T-helper 9 cell (primary cell): Measurements from ENCODE around the gene CLMN.

Experiments used
- DNase-seq: peaks from one replicate; pipeline ENCODE4 v3.0.0-alpha.2; 2020

CLMN gene

GRCh38 chr14:95301527-95302187, 18.1 kb downstream of the CLMN start:
- no peak for DNase-seq

DNA sequence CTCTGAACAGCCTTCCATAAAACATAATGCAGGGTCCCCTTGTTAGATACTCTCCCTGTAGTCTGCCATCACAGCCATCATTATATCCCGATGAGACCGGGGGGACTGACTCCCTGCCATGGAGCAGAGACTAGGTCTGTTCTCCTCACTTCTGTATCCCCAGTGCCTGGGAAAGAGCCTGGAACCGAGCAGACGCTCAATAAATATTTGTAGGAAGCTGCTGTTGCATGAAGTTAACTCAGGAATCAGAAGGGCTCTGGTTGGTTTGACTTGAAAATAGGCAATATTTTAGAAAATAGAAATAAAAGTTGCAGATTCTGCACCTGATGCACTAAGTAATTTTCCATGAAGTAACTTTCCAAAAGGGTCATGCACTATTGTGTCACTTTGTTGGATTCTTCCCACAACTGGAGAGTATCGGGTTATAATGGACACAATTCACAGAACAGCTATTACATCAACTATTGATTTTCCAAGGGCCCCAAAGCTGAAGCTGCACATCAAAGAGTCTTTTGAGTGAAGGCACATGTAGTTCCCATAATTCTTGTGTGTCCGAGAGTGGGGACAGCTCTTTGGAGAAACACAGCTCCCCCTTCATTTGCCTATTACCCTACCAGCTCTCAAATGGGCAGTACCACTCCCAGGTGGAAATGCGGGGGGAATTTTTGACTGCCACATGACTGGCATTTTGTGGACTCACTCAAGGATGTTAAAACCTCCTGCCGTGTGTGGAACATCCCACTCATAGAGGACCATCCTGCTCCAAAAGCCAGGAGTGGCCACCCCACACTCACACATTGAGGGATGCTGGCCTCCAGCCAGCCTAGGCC, 18.8 kb downstream of the CLMN start:
- no peak for DNase-seq

DNA sequence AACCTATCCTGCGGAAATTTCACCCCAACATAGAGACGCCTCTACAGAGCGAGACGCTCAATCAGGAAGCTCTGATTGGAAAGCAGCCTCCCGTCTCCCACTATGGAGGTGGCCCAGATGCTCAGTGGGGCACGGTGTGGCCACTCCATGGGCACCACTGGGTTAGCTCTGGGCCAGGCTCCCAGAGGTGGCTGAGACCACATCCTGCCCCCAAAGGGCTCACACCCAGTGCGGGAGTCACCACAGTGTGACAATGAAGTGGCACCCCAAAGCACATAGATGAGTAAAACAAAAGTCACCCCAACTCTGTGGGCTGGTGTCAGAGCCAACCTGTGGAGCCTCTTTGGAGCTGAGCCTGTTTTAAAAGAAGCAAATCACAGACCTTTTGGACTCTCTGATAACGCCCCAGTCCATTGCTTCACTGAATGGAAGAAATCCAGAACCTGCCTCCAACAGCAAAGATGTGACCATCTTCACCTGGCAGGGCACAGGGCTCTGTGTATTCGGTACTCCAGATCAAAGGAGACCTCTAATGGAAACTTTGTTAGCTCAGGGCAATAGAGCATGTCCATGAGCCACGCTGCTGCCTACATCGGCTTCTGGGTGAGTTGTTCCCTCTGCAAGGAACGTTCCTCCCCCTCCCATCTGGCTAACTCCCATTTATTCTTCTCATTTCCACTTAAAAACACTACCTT, 19.6 kb downstream of the CLMN start:
- no peak for DNase-seq

- DNase-seq, result no peak
These were observed 20.4 kb downstream of the CLMN start for GRCh38 chr14:95299271-95299670.

DNA sequence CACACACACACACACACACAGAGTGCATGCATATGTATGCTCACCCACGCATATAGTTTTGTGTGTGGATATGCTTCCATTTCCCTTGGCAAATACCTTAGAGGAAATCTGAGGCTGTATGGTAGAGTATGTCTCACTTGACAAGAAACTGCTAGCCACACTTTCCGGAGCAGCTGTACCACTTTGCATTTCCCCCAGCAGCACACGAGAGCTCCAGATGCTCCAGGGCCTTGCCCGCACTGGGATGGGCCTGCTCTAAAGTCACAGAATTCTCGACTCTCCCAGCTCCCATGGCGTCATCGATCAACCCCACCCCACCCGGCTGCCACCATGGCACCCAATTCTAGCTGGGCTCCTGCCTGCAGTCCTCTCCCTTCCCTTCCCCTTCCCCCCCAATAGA, 21.9 kb downstream of the CLMN start:
- no peak for DNase-seq

GRCh38 chr14:95296966-95297365, 22.7 kb downstream of the CLMN start:
- DNase-seq, result no peak

DNA sequence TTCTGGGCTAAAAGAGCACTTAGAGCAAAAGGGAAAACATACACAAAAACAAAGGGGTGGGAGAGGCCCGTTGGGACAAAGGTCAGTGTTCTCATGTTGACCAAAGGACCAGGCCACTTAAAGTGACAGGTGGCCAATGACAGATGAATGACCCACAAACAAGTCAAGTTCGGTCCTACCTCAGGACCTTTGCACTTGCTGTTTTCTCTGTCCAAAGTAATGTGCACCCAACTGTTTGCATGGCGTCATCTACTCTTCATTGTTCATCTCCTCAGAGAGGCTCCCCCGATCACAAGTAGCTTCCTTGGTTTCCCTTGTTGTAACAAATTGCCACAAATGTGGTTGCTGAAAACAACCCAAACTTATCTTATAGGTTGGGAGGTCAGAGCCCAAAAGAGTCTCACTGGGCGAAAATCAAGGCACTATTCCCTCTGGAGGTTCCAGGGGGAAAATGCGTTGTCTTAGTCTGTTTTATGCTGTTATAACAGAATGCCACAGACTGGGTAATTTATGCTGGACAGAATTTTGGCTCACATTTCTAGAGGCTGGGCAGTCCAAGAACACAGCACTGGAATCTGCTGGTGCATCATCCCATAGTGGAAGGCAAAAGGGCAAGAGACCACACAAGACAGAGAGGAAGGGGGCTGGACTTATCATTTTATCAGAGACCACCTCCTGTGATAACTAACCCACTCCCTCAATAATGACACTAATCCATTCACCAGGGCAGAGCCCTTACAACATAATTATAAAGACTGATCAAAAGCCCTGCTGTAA, 23.9 kb downstream of the CLMN start:
- no peak for DNase-seq

DNA sequence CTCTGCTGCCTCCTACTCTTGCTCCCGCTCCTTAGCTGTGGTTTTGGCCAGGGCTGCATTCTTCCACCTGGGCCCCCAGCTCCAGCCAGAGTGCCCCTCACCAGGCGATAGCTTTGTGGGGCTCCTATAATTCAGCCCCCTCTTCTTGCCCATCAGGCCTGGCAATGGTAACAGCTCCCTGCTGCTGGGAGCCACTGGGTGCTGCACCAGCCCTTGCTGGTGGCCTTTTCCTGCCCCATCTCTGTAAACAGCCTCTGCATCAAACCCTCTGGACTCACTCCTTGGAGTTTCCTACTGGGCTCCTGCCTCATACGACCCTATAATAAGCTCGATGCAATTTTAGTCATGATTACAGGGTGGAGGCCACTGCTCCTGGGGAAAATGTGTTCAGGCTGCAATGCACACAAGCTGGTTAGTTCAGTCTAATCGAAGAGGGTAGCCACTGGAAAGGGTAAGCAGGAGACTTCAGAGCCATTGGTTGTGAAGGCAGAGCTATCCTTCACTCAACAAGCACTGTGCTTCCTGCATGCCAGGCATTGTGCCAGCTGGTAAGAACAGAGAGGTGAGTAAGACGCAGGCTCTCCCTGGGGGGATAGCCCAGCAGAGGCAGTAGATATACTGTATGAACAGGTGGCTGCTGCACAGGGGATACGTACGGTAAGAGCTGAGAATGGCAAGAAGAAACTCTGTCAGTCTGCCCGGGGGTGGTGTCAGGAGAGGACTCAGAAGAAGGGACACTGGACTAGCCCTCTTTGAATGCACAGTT, 24.7 kb downstream of the CLMN start:
- DNase-seq, result no peak

- DNase-seq, result no peak
These were observed 25.4 kb downstream of the CLMN start for GRCh38 chr14:95294320-95294719.

DNA sequence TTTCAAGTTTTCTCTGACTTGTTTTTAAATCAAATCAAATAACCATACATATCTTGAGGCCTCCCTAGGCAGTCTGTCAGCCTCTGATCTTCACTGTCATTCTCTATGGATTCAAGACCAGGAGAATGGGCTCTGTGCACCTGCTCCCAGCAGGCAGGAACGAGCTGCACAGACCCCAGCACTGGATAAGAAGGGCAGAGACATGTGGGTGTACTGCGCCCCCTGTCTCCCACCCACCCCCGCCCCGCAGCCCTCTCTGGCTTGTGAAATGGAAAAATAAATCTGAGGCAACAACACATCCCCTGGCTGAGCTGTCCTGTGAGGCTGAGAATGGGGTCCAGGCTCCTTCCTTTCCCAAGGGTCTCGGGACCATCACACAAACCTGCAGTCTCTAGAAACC, 26.3 kb downstream of the CLMN start:
- DNase-seq, result no peak

GRCh38 chr14:95292660-95293425, 26.9 kb downstream of the CLMN start:
- no peak for DNase-seq

DNA sequence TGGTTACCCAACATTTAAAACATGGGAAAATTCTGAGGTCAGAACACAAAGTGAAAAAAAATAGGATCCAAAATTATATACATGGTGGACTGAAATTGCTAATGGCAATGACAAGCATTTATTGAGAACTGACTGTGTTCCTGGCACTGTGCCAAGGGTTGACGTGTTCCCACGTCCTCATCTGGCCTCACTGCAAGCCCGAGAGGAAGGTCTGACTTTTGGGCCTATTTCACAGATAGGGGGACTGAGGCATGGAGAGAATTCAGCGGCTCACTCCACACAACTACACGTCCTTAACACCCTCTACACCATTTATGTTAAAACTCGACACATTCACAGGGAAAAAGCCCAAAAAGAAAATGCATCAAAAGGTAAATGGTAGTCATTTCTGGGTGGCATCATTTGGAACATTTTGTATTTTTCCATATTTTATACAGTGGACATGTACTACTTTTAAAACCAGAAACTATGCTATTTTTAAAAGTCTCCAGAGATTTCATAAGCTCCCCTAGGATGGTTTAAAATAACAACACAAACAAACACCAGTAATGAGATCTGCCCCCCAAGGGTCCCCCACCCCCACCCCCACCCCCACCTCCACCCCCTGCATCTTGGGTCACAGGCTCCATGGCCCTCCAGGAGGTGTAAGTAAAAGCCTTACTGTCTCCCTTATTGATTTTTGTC, 27.7 kb downstream of the CLMN start:
- DNase-seq, result no peak

DNA sequence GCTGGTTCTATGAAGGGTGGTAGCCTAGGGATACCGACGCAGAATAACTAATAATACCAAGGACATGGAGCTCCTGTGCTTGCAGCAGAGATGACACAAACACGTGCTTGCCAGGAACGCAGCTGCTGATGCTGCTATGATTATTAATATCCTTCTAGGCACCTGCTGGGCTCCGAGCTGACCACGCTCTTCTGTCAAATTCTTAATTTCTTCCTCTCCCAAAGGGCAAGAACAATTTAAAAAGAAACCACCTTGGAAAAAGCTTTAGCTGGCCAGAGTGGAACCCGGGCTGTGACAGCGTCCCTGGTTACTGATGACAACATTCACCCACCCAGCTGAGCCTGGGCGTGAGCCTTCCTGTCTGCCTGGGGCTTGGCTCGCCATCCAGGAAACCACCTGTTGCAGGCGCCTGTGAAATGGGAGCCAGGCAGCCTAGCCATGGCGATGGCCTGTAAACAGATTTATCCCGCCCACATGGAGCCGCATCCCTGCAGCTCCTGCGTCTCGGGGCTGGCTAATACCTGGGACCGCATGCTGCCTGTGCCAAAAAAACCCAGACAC, 28.8 kb downstream of the CLMN start:
- no peak for DNase-seq

DNA sequence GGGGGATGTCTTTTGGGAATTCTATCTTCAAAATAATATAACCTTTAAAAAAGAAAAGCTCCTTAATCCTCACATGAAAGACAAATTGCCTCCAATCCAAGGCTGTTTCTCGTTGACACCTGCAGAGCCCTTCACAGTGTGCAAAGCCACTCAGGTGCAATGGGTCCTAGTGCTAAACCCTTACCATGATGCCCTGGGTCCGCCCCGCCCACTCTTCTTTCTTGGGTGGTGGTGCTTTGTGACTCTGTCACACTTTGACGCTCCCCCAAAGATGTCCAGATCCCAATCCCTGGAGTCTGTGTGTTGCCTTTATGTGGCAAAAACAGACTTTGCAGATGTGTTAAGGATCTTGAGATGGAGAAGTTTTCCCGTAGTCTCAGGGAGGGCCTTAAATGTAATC, 29.7 kb downstream of the CLMN start:
- DNase-seq, result no peak

DNA sequence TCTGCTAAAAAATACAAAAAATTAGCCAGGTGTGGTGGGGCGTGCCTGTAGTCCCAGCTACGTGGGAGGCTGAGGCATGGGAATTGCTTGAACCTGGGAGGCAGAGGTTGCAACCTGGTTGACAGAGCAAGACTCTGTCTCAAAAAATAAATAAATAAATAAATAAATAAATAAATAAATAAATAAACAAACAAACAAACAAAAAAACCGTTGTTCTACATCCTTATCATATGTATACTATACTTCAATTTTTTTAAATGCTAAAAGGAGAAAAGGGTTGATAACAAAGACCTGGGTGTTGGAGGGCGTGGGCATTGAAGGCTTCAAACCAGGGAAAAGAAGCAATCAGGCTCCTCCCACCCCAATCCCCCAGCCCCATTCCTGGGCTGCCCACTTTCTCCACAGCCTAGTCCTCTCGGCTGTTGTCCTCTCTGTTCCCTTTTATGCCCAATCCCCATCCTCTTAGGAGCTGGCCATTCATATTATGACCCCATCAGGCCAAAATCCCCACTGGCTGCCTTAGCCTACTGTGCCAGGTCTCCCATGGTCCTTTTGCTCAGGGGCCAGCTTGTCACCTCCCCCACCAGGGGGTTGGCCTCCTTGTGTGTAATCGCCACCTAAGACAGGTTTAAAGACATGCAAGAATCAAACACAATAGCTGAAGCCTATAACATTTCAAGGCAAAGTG, 30.2 kb downstream of the CLMN start:
- DNase-seq, result no peak

- no peak for DNase-seq
These were observed 30.9 kb downstream of the CLMN start for GRCh38 chr14:95288672-95289322.

DNA sequence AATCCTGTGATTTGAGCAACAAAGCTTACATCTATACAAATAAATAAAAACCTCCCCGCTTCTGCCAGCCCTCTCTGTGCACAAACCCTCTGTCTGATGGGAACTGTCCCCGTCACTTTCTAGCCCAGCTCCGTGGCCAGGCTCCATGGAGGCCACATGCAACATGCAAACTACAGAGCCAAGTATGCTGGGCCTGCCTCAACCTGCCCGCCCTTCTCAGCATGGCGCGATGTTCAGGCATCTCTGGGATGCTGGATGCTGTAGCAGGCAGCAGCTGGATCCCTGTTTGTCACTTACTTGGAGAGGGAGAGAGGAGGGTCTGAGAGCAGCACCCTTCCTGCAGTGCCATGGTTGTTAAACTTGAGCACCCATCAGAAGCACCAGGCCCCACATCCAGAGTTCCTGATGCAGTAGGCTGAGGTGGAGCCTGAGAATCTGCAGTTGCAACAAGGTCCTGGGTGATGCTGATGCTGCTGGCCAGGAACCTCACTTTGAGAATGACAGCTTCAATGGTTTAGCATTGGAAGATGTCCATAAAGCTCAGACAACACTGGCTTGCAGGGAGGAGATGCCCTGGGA, 32.4 kb downstream of the CLMN start:
- no peak for DNase-seq

DNA sequence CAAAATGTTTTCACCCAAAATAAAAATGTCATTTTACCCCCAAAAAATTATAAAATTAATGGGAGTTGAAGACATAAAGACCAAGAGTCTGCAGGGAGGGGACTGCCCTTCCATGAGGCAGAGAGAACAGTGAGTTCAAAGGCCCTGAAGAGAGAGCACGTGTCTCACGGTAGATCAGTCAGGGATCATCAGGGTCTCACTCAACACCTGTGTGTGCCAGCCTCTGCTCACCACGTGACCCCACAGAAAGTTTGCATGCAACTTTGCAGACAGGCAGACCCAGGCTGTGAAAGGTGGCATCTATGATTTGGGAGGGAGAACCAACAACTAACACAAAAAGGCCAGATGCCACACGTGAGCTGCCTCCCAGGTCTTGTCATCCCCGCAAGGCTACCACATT, 33.1 kb downstream of the CLMN start:
- no peak for DNase-seq

GRCh38 chr14:95285566-95285965, 34.1 kb downstream of the CLMN start:
- DNase-seq, result no peak
